ENCODE results near the gene SLK. TPM values are rescaled to one million over a fixed set of nuclear protein-coding genes. Genes with fewer than 3 reads are reported as not detected.

The SLK gene
- total and polyA plus RNA-seq, 10 of the 15 experiments (the other 5 are each of a cell fraction or from before 2014, with no cell fraction given): 2.5 to 24.2 (median 11.1) TPM

GRCh38 chr10:104033401-104033930 is 66.5 kb downstream of the SLK start:
- no peaks in the 10 kb centered on the region for H3K27me3 ChIP-seq (replicated peaks in 1 of 2; ENCODE audit: control insufficient read depth in 2 of 2, insufficient read depth in 2 of 2, low read length in 1 of 2)
- H3K36me3 ChIP-seq (ENCODE audit: control insufficient read depth in 2 of 2, insufficient read depth in 2 of 2, low read length in 1 of 2): no peaks in the 10 kb centered on the region
- WGBS (ENCODE audit: insufficient coverage, insufficient replicate concordance, low lambda C conversion rate, missing lambda C conversion rate): 75% methylated on average over 12 of the region's 12 CpGs
- H4K20me1 ChIP-seq (ENCODE audit: control insufficient read depth, insufficient read depth): no peaks in the 10 kb centered on the region
- H3K27ac ChIP-seq (ENCODE audit: control insufficient read depth, insufficient read depth): no peak overlapping the region
- no peak overlapping the region for H2AFZ ChIP-seq (ENCODE audit: control insufficient read depth, low read depth, low read length)
- intact Hi-C loops (cut with micrococcal nuclease; ENCODE audit: unreplicated experiment) (no loop called here), in situ Hi-C loops (cut with MboI) (no loop called here)
- FAIRE-seq (no peak), ATAC-seq (no peak), DNase-seq (ENCODE audit: low read depth, low spot score) (no peak)
- H3K4me3 ChIP-seq: no peak overlapping the region
- H3K79me2 ChIP-seq (ENCODE audit: control insufficient read depth, insufficient read depth, low read length): no peaks in the 10 kb centered on the region
- BruUV-seq (replicated peaks): no TSS peak
- RAD21 ChIA-PET (ENCODE audit: unreplicated experiment): no interaction called here
- POLR2A ChIA-PET: no interaction called here
- CTCF ChIA-PET: interaction anchor here (1.2 kb wide), 1 partner anchor 114 kb away, joined by 3 read pairs; no protein-coding TSS in a partner anchor
- no peaks in the 10 kb centered on the region for H3K4me1 ChIP-seq (ENCODE audit: control insufficient read depth, insufficient read depth, low read length)
- H3K4me2 ChIP-seq (ENCODE audit: control insufficient read depth, insufficient read depth): no peak overlapping the region
- no peaks in the 10 kb centered on the region for H3K9me3 ChIP-seq (replicated peaks; ENCODE audit: control insufficient read depth, insufficient read depth, low read length)
- SMC1A ChIA-PET (ENCODE audit: uncharacterized antibody, unreplicated experiment): interaction anchor here (1.3 kb wide), 1 partner anchor 90 kb away, joined by 7 read pairs; no protein-coding TSS in a partner anchor
- no peak overlapping the region for H3K9ac ChIP-seq (ENCODE audit: control insufficient read depth, insufficient read depth, low read length)
- TF ChIP-seq ZNF274 (IDR thresholded peaks at IDR 0.05; ENCODE audit: insufficient read depth, insufficient read length): no peak
- TF ChIP-seq NRF1 (conservative IDR thresholded peaks at IDR 0.05; ENCODE audit: low read depth, low read length): no peak
- TF ChIP-seq BHLHE40 (IDR thresholded peaks at IDR 0.05; ENCODE audit: borderline replicate concordance in 1 of 2, low read depth in 2 of 2, low read length in 1 of 2): no peak
- no peak for TF ChIP-seq BRCA1 (IDR thresholded peaks at IDR 0.05; ENCODE audit: low read depth, low read length)
- no peak for TF ChIP-seq CUX1 (IDR thresholded peaks at IDR 0.05; ENCODE audit: insufficient replicate concordance, low read depth, low read length)
- TF ChIP-seq MEF2B (IDR thresholded peaks at IDR 0.05; ENCODE audit: partially characterized antibody, poor library complexity, severe bottlenecking): no peak
- no peak for TF ChIP-seq MTA3 (IDR thresholded peaks at IDR 0.05; ENCODE audit: borderline replicate concordance, low read length)
- no peak for TF ChIP-seq CTCF (IDR thresholded peaks at IDR 0.05 in 2 of 3, conservative IDR thresholded peaks at IDR 0.05 in 1 of 3; ENCODE audit: control insufficient read depth in 2 of 3, extremely low read depth in 1 of 3, insufficient read depth in 1 of 3, low read depth in 3 of 3, low read length in 3 of 3)
- TF ChIP-seq KLF5 (IDR thresholded peaks at IDR 0.05; ENCODE audit: partially characterized antibody): no peak
- TF ChIP-seq FOS (IDR thresholded peaks at IDR 0.05; ENCODE audit: borderline replicate concordance, extremely low read depth, insufficient read length): no peak
- TF ChIP-seq STAT1 (conservative IDR thresholded peaks at IDR 0.05): no peak
- no peak for TF ChIP-seq SP1 (IDR thresholded peaks at IDR 0.05; ENCODE audit: low read depth, low read length)
- TF ChIP-seq RAD21 (IDR thresholded peaks at IDR 0.05; ENCODE audit: insufficient read depth, low read depth, low read length): no peak
- TF ChIP-seq MXI1 (IDR thresholded peaks at IDR 0.05; ENCODE audit: low read depth, low read length): no peak
- TF ChIP-seq E4F1 (IDR thresholded peaks at IDR 0.05; ENCODE audit: borderline replicate concordance, partially characterized antibody): no peak

Data from GM12878 (cell line).